HEK293 (cell line): Measurements from ENCODE around the gene DTNA.

ENCODE experiments used
- CTCF ChIA-PET: fragments of 350-600 bp; formaldehyde crosslinking; extraction: SDS; loops from one replicate; lab custom pipeline; 2021; ENCODE audit warnings: antibody characterized with exemption; lab: Yijun Ruan, JAX
- POLR2A ChIA-PET: fragments of 300-600 bp; formaldehyde crosslinking; extraction: SDS; loops from one replicate; lab custom pipeline; 2020; ENCODE audit warnings: antibody characterized with exemption, inconsistent platforms; lab: Yijun Ruan, JAX
- H3K27ac ChIP-seq: fragments of 200-500 bp; sonication (Bioruptor generic); 2 replicates; pipeline ENCODE4 v1.5.1; 2014; ENCODE audit warnings: low read depth, low read length, control low read depth, inconsistent platforms; ENCODE audit errors: extremely low read depth
- H3K36me3 ChIP-seq, 2 experiments: fragments of 200-500 bp in 1 of 2; sonication (Bioruptor generic) in 1 of 2; 1 replicate in 1 of 2; 2 replicates in 1 of 2; pipeline ENCODE4 v1.5.1; 2014 to 2017; ENCODE audit warnings: inconsistent platforms in 2 of 2, low read length in 2 of 2; ENCODE audit not compliant: control insufficient read depth in 2 of 2, insufficient read depth in 1 of 2
- H3K4me1 ChIP-seq: fragments of 200-500 bp; sonication (Bioruptor generic); 2 replicates; pipeline ENCODE4 v1.5.1; 2014; ENCODE audit warnings: mild to moderate bottlenecking, low read length, inconsistent platforms; ENCODE audit not compliant: control insufficient read depth, insufficient read depth
- H3K4me3 ChIP-seq: 2 replicates; pipeline ENCODE4 v1.5.1; 2011; ENCODE audit warnings: low read depth, mild to moderate bottlenecking, control low read depth, low read length, moderate library complexity
- H3K9me3 ChIP-seq: fragments of 200-500 bp; sonication (Bioruptor generic); 2 replicates; pipeline ENCODE4 v1.5.1; 2014; ENCODE audit warnings: low read depth, low read length, inconsistent platforms; ENCODE audit not compliant: control insufficient read depth, insufficient read depth
- INSM2 ChIP-seq: fragments of 450-650 bp; formaldehyde crosslinking; IDR thresholded peaks from 2 replicates; pipeline ENCODE4 v1.5.1; 2016; ENCODE audit warnings: missing biosample characterization, missing genetic modification characterization
- KLF17 ChIP-seq: fragments of 450-650 bp; formaldehyde crosslinking; IDR thresholded peaks from 2 replicates; pipeline ENCODE4 v1.5.1; 2016; ENCODE audit warnings: missing biosample characterization, missing genetic modification characterization
- MEIS1 ChIP-seq: sonication (generic); formaldehyde crosslinking; IDR thresholded peaks from 2 replicates; pipeline ENCODE4 v1.8.1; 2022; ENCODE audit warnings: missing genetic modification reagents, mild to moderate bottlenecking, borderline replicate concordance
- PRDM1 ChIP-seq: fragments of 450-650 bp; formaldehyde crosslinking; IDR thresholded peaks from 2 replicates; pipeline ENCODE4; 2016; ENCODE audit warnings: missing biosample characterization, missing genetic modification characterization
- SP3 ChIP-seq: fragments of 450-650 bp; formaldehyde crosslinking; IDR thresholded peaks from 2 replicates; pipeline ENCODE4 v1.5.1; 2016; ENCODE audit warnings: missing biosample characterization, missing genetic modification characterization
- SP7 ChIP-seq: fragments of 450-650 bp; formaldehyde crosslinking; IDR thresholded peaks from 2 replicates; pipeline ENCODE4 v1.5.1; 2016; ENCODE audit warnings: missing biosample characterization, missing genetic modification characterization
- ZBTB17 ChIP-seq: fragments of 450-650 bp; formaldehyde crosslinking; IDR thresholded peaks from 2 replicates; pipeline ENCODE4 v1.5.1; 2016; ENCODE audit warnings: missing biosample characterization, missing genetic modification characterization
- ZBTB21 ChIP-seq: fragments of 450-650 bp; formaldehyde crosslinking; IDR thresholded peaks from 2 replicates; pipeline ENCODE4 v1.5.1; 2017; ENCODE audit warnings: missing biosample characterization, missing genetic modification characterization
- ZEB2 ChIP-seq: fragments of 450-650 bp; formaldehyde crosslinking; IDR thresholded peaks from 2 replicates; pipeline ENCODE4 v1.5.1; 2016; ENCODE audit warnings: missing biosample characterization, missing genetic modification characterization
- ZIC2 ChIP-seq: fragments of 450-650 bp; formaldehyde crosslinking; IDR thresholded peaks from 2 replicates; pipeline ENCODE4 v1.5.1; 2016; ENCODE audit warnings: missing biosample characterization, missing genetic modification characterization
- ZNF140 ChIP-seq: fragments of 450-650 bp; formaldehyde crosslinking; IDR thresholded peaks from 2 replicates; pipeline ENCODE4 v1.5.1; 2016; ENCODE audit warnings: missing biosample characterization, missing genetic modification characterization
- ZNF394 ChIP-seq: fragments of 450-650 bp; formaldehyde crosslinking; IDR thresholded peaks from 2 replicates; pipeline ENCODE4 v1.5.1; 2016; ENCODE audit warnings: missing biosample characterization, missing genetic modification characterization, mild to moderate bottlenecking, moderate library complexity, borderline replicate concordance
- ZNF416 ChIP-seq: fragments of 450-650 bp; formaldehyde crosslinking; IDR thresholded peaks from 2 replicates; pipeline ENCODE4 v1.5.1; 2016; ENCODE audit warnings: missing biosample characterization, missing genetic modification characterization
- ZNF426 ChIP-seq: fragments of 450-650 bp; formaldehyde crosslinking; IDR thresholded peaks from 2 replicates; pipeline ENCODE4 v1.5.1; 2017; ENCODE audit warnings: missing biosample characterization, missing genetic modification characterization, mild to moderate bottlenecking, inconsistent platforms, moderate library complexity
- ZNF501 ChIP-seq: fragments of 450-650 bp; formaldehyde crosslinking; IDR thresholded peaks from 2 replicates; pipeline ENCODE4 v1.5.1; 2016; ENCODE audit warnings: missing biosample characterization, missing genetic modification characterization
- ZNF514 ChIP-seq: fragments of 450-650 bp; formaldehyde crosslinking; IDR thresholded peaks from 2 replicates; pipeline ENCODE4 v1.5.1; 2016; ENCODE audit warnings: missing biosample characterization, missing genetic modification characterization
- ZNF561 ChIP-seq: fragments of 450-650 bp; IDR thresholded peaks from 2 replicates; pipeline ENCODE4 v1.5.1; 2018; ENCODE audit warnings: missing biosample characterization, missing genetic modification characterization, borderline replicate concordance
- ZNF600 ChIP-seq: fragments of 450-650 bp; formaldehyde crosslinking; IDR thresholded peaks from 2 replicates; pipeline ENCODE4 v1.5.1; 2016; ENCODE audit warnings: missing biosample characterization, missing genetic modification characterization
- ZNF654 ChIP-seq: fragments of 450-650 bp; formaldehyde crosslinking; IDR thresholded peaks from 2 replicates; pipeline ENCODE4 v1.5.1; 2016; ENCODE audit warnings: low read depth, missing biosample characterization, missing genetic modification characterization
- ZNF660 ChIP-seq: fragments of 450-650 bp; IDR thresholded peaks from 2 replicates; pipeline ENCODE4 v1.5.1; 2018; ENCODE audit warnings: missing biosample characterization, mild to moderate bottlenecking, missing genetic modification characterization
- ZNF701 ChIP-seq: fragments of 450-650 bp; formaldehyde crosslinking; IDR thresholded peaks from 2 replicates; pipeline ENCODE4 v1.5.1; 2016; ENCODE audit warnings: missing biosample characterization, missing genetic modification characterization
- ZNF830 ChIP-seq: fragments of 450-650 bp; IDR thresholded peaks from 2 replicates; pipeline ENCODE4 v1.5.0; 2018; ENCODE audit warnings: missing biosample characterization, missing genetic modification characterization, low read depth, mild to moderate bottlenecking, moderate library complexity
- ZSCAN16 ChIP-seq: fragments of 450-650 bp; formaldehyde crosslinking; IDR thresholded peaks from 2 replicates; pipeline ENCODE4 v1.5.1; 2016; ENCODE audit warnings: missing biosample characterization, missing genetic modification characterization
- ZSCAN30 ChIP-seq: fragments of 450-650 bp; IDR thresholded peaks from 2 replicates; pipeline ENCODE4 v1.5.1; 2018; ENCODE audit warnings: missing biosample characterization, mild to moderate bottlenecking, missing genetic modification characterization, moderate library complexity
- TF ChIP-seq, protein P1 (sequence below): fragments of 450-650 bp; formaldehyde crosslinking; IDR thresholded peaks from 2 replicates; pipeline ENCODE4 v1.5.1; 2016; ENCODE audit warnings: missing biosample characterization, missing genetic modification characterization
- TF ChIP-seq, protein P2 (sequence below): fragments of 450-650 bp; IDR thresholded peaks from 2 replicates; pipeline ENCODE4 v1.5.1; 2018; ENCODE audit warnings: missing biosample characterization, missing genetic modification characterization
- TF ChIP-seq, protein P3 (sequence below): fragments of 450-650 bp; formaldehyde crosslinking; IDR thresholded peaks from 2 replicates; pipeline ENCODE4 v1.5.1; 2016; ENCODE audit warnings: missing biosample characterization, missing genetic modification characterization

Gene DTNA

DNA sequence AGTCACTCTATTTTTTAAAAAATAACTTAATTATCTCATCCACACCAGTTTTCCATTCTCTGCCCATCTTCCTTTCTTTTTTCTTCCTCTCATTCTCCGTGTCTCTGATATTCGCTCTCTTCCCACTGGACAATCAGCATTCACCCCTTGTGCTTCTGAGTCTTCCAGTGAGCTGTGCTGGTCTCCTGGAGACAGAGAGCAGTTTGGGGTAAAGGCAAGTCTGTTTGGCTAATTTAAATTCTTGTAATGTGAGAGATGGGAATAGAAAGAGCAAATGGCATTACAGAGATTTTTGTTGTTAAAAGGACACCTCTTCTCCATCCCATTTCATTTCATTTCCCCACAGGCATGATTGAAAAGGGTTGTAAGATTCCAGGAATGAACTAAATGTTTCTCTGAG is 107.5 kb downstream of the DTNA start (continued):
- TF ChIP-seq ZIC2 (tag by site-specific recombination) (no peak), ZNF830 (tag by site-specific recombination) (no peak), MEIS1 (CRISPR knock-in tag) (no peak), ZNF701 (tag by site-specific recombination) (no peak), ZNF501 (tag by site-specific recombination) (no peak), ZBTB17 (tag by site-specific recombination) (no peak), ZNF394 (tag by site-specific recombination) (no peak), ZNF660 (tag by site-specific recombination) (no peak)
- TF ChIP-seq, protein P1, sequence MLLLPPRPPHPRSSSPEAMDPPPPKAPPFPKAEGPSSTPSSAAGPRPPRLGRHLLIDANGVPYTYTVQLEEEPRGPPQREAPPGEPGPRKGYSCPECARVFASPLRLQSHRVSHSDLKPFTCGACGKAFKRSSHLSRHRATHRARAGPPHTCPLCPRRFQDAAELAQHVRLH = no peak

GRCh38 chr18:34818064-34818463 is 108.0 kb downstream of the DTNA start:
- Histone ChIP-seq H3K27ac (no peak overlapping the region), H3K4me1 (no peaks in the 10 kb centered on the region), H3K36me3 (peaks cover 0 to 10% of the 10 kb centered on the region in 2 experiments; a peak in 2 of 3 replicates), H3K4me3 (no peak overlapping the region), H3K9me3 (no peaks in the 10 kb centered on the region)
- ChIA-PET CTCF (interaction anchor here (1.1 kb wide), 1 partner anchor 8 kb away, joined by 5 read pairs; no protein-coding TSS in a partner anchor), POLR2A (no interaction called here)
- TF ChIP-seq ZNF426 (tag by site-specific recombination) (no peak), ZNF561 (no peak), INSM2 (tag by site-specific recombination) (no peak), ZBTB21 (tag by site-specific recombination) (no peak), KLF17 (tag by site-specific recombination) (no peak), SP3 (tag by site-specific recombination) (no peak), ZNF416 (no peak), ZNF600 (tag by site-specific recombination) (no peak)

GRCh38 chr18:34820360-34821065 is 110.4 kb downstream of the DTNA start:
- CTCF ChIA-PET = interaction anchor here (2.3 kb wide), 1 partner anchor 10 kb away, joined by 10 read pairs; no protein-coding TSS in a partner anchor
- no peak overlapping the region for H3K27ac ChIP-seq
- H3K4me3 ChIP-seq = no peak overlapping the region
- H3K4me1 ChIP-seq = no peaks in the 10 kb centered on the region
- H3K36me3 ChIP-seq = peaks cover 0 to 10% of the 10 kb centered on the region in 2 experiments; a peak in 1 of 3 replicates
- POLR2A ChIA-PET = no interaction called here
- H3K9me3 ChIP-seq = no peaks in the 10 kb centered on the region
- TF ChIP-seq, protein P2, sequence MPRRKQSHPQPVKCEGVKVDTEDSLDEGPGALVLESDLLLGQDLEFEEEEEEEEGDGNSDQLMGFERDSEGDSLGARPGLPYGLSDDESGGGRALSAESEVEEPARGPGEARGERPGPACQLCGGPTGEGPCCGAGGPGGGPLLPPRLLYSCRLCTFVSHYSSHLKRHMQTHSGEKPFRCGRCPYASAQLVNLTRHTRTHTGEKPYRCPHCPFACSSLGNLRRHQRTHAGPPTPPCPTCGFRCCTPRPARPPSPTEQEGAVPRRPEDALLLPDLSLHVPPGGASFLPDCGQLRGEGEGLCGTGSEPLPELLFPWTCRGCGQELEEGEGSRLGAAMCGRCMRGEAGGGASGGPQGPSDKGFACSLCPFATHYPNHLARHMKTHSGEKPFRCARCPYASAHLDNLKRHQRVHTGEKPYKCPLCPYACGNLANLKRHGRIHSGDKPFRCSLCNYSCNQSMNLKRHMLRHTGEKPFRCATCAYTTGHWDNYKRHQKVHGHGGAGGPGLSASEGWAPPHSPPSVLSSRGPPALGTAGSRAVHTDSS (tag by site-specific recombination) = no peak
- TF ChIP-seq ZEB2 (tag by site-specific recombination) = no peak
- no peak for TF ChIP-seq SP7
- no peak for TF ChIP-seq ZNF654
- TF ChIP-seq, protein P3, sequence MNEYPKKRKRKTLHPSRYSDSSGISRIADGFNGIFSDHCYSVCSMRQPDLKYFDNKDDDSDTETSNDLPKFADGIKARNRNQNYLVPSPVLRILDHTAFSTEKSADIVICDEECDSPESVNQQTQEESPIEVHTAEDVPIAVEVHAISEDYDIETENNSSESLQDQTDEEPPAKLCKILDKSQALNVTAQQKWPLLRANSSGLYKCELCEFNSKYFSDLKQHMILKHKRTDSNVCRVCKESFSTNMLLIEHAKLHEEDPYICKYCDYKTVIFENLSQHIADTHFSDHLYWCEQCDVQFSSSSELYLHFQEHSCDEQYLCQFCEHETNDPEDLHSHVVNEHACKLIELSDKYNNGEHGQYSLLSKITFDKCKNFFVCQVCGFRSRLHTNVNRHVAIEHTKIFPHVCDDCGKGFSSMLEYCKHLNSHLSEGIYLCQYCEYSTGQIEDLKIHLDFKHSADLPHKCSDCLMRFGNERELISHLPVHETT (tag by site-specific recombination) = no peak
- no peak for TF ChIP-seq ZNF514 (tag by site-specific recombination)
- no peak for TF ChIP-seq ZNF140 (tag by site-specific recombination)
- no peak for TF ChIP-seq ZSCAN30 (tag by site-specific recombination)
- TF ChIP-seq, protein P1 = no peak
- no peak for TF ChIP-seq ZSCAN16 (tag by site-specific recombination)
- TF ChIP-seq PRDM1 = no peak
